ENCODE results near the gene RAB35.

The RAB35 gene

GRCh38 chr12:120086801-120087621 is 29.5 kb downstream of the RAB35 start:
- peak; percentile 96 for TF ChIP-seq CTCF (IDR thresholded peaks at IDR 0.05; ENCODE audit: low read depth, low read length)

GRCh38 chr12:120085920-120086645 is 30.5 kb downstream of the RAB35 start:
- peak overlapping the region; percentile 55 for H3K4me3 ChIP-seq (ENCODE audit: low read depth, low read length)
- TF ChIP-seq CTCF (IDR thresholded peaks at IDR 0.05; ENCODE audit: low read depth, low read length), result no peak

More at GRCh38 chr12:120086801-120087621, 29.5 kb downstream of the RAB35 start:
- peak overlapping the region; percentile 55 for H3K4me3 ChIP-seq (ENCODE audit: low read depth, low read length)

- no peak overlapping the region for H3K4me3 ChIP-seq (ENCODE audit: low read depth, low read length)
- TF ChIP-seq CTCF (IDR thresholded peaks at IDR 0.05; ENCODE audit: low read depth, low read length), result no peak
Measured at GRCh38 chr12:120081641-120082040, 34.9 kb downstream of the RAB35 start.

- no peak overlapping the region for H3K4me3 ChIP-seq (ENCODE audit: low read depth, low read length)
- no peak for TF ChIP-seq CTCF (IDR thresholded peaks at IDR 0.05; ENCODE audit: low read depth, low read length)
Measured at GRCh38 chr12:120079411-120080400, 36.8 kb downstream of the RAB35 start.

GRCh38 chr12:120078868-120079267 is 37.7 kb downstream of the RAB35 start:
- TF ChIP-seq CTCF (IDR thresholded peaks at IDR 0.05; ENCODE audit: low read depth, low read length), result no peak
- no peak overlapping the region for H3K4me3 ChIP-seq (ENCODE audit: low read depth, low read length)

- H3K4me3 ChIP-seq (ENCODE audit: low read depth, low read length), result no peak overlapping the region
Measured at GRCh38 chr12:120077260-120077659, 39.3 kb downstream of the RAB35 start.

More at GRCh38 chr12:120077260-120077659, 39.3 kb downstream of the RAB35 start:
- no peak for TF ChIP-seq CTCF (IDR thresholded peaks at IDR 0.05; ENCODE audit: low read depth, low read length)

All from WI38 (cell line).